Measurements from ENCODE around the gene ARHGEF4. TPM values are rescaled to one million over a fixed set of nuclear protein-coding genes. Genes with fewer than 3 reads are reported as not detected.

Gene ARHGEF4
- total RNA-seq, 1 donor from 2014 or later = 9.3 TPM

DNA sequence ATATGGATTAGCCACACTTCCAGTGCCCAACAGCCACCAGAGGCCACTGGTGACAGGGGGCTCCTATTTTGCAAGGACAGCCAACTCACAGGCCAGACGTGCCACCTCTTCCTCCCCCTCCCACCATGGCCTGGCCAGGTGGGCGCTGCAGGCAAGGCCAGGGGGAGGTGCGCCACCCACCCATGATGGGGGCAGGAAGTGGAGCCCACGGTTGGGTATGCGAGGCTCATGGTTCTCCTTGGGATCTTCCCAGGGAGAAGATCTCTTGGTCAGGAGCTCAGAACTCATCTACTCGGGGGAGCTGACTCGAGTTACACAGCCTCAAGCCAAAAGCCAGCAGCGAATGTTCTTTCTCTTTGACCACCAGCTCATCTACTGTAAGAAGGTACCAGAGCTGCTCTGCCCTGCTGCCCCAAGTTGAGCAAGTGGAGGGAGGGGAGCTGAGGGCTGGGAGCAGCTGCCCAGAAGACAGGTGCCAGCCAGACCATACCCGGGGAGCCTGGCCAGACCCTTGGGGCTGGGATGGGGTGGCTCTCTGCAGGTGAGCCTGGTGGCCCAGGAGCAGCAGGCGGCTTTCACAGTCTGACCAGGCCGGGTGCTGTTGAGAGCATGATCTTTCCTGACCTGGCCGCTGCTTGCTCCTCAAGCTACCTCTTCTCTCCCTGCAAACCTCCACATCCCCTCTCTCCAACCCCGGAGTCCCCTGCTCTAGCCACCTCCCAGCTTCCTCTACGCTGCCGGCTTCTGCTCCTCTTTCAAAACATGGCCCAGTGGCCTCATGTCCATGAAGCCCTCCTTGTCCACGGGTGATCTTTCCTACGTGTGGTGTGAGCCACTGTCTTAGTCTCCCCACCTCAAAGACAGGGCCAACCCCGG, 206.7 kb downstream of the ARHGEF4 start:
- DNase-seq (ENCODE audit: low read depth) = no peak
- no peak overlapping the region for H3K4me3 ChIP-seq (ENCODE audit: low read depth, low read length)
- no peak for TF ChIP-seq CTCF (IDR thresholded peaks at IDR 0.05; ENCODE audit: insufficient read depth, low read length, poor library complexity, severe bottlenecking)
- no peaks in the 10 kb centered on the region for H3K36me3 ChIP-seq (ENCODE audit: control insufficient read depth, insufficient read depth, low read length)
- peaks cover 31% of the 10 kb centered on the region for H3K27me3 ChIP-seq (ENCODE audit: control insufficient read depth, insufficient read depth, low read length)

DNA sequence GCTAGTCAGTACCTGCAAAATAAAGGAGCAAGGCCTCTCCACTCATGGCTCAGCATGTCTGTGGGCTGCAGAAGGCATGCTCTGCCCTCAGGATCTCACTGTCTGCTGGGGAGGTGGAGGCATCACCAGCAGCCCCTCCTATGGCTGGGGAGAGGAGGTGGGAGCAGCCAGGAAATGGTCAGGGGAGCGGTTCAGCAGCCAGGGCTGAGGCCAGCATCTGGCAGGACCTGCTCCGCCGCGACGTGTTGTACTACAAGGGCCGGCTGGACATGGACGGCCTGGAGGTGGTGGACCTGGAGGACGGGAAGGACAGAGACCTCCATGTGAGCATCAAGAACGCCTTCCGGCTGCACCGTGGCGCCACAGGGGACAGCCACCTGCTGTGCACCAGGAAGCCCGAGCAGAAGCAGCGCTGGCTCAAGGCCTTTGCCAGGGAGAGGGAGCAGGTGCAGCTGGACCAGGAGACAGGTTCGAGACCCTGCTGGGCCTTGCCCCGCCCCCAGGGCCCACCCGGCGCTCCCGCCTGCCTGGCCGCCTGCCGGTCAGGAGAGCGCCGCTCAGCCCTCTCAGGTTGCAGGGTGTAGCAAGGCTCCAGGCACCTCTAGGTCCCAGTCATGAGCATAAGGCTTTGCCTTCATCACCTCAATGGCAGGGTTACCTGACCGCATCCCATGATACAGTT, 207.5 kb downstream of the ARHGEF4 start:
- no peak for DNase-seq (ENCODE audit: low read depth)
- peaks cover 24% of the 10 kb centered on the region for H3K27me3 ChIP-seq (ENCODE audit: control insufficient read depth, insufficient read depth, low read length)
- H3K4me3 ChIP-seq (ENCODE audit: low read depth, low read length) = no peak overlapping the region
- TF ChIP-seq CTCF (IDR thresholded peaks at IDR 0.05; ENCODE audit: insufficient read depth, low read length, poor library complexity, severe bottlenecking) = no peak
- no peaks in the 10 kb centered on the region for H3K36me3 ChIP-seq (ENCODE audit: control insufficient read depth, insufficient read depth, low read length)

DNA sequence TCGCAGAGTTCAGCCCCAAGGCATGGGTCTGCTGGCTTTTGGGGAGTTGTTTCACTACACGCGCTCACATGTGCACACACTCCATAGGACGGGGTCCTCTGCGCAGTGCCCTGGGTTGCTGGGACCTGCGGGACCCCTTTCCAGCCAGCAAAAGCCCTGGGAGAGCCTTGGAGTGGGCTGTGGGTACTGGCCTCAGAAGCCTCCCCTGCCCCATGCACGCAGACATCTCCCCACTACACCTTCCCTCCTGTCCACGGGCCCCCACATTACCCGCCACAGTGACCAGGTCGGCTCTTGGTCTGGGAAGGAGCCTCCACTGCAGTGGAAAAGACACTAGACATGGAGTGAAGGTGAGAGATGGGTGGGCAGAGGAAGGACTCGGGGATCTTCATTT, 208.0 kb downstream of the ARHGEF4 start:
- no peaks in the 10 kb centered on the region for H3K36me3 ChIP-seq (ENCODE audit: control insufficient read depth, insufficient read depth, low read length)
- peaks cover 19% of the 10 kb centered on the region for H3K27me3 ChIP-seq (ENCODE audit: control insufficient read depth, insufficient read depth, low read length)
- no peak for DNase-seq (ENCODE audit: low read depth)
- no peak for TF ChIP-seq CTCF (IDR thresholded peaks at IDR 0.05; ENCODE audit: insufficient read depth, low read length, poor library complexity, severe bottlenecking)
- H3K4me3 ChIP-seq (ENCODE audit: low read depth, low read length) = no peak overlapping the region

DNA sequence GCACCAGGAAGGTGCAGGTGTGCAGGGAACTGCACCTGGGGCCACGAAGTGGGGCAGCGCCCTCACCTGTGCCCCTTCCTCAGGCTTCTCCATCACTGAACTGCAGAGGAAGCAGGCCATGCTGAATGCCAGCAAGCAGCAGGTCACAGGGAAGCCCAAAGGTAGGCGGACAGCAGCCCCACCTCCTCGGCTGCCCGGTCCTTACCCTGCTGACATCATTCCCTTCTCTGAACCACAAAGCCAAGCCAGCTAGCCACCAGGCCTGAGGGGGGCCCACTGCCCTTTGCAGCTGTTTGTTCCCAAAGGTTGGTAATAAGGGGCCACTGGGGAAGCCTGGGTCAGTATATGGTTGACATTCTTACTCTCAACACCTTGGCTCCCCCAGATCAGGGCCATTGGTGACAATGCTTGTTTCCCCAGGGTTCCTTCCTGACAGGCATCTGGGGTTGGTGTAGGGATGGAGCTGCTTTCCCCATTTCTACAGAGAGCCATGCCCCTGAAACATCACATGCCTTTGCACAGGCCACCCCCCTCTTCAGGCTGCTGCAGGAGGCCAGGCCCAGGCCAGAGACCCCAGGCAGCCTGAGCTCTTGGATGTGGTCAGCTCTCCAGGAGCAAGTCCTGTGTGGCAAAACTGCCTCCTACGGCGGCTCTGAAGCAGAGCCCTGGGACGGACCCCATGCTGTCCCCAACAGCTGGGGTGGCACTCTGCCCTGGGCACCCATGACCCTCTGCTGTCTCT, 208.7 kb downstream of the ARHGEF4 start:
- no peaks in the 10 kb centered on the region for H3K36me3 ChIP-seq (ENCODE audit: control insufficient read depth, insufficient read depth, low read length)
- no peak for DNase-seq (ENCODE audit: low read depth)
- TF ChIP-seq CTCF (IDR thresholded peaks at IDR 0.05; ENCODE audit: insufficient read depth, low read length, poor library complexity, severe bottlenecking) = no peak
- no peak overlapping the region for H3K4me3 ChIP-seq (ENCODE audit: low read depth, low read length)
- H3K27me3 ChIP-seq (ENCODE audit: control insufficient read depth, insufficient read depth, low read length) = peaks cover 12% of the 10 kb centered on the region

- no peak for DNase-seq (ENCODE audit: low read depth)
- Histone ChIP-seq H3K36me3 (ENCODE audit: control insufficient read depth, insufficient read depth, low read length) (no peaks in the 10 kb centered on the region), H3K4me3 (ENCODE audit: low read depth, low read length) (no peak overlapping the region), H3K27me3 (ENCODE audit: control insufficient read depth, insufficient read depth, low read length) (peaks cover 4% of the 10 kb centered on the region)
- no peak for TF ChIP-seq CTCF (IDR thresholded peaks at IDR 0.05; ENCODE audit: insufficient read depth, low read length, poor library complexity, severe bottlenecking)
These were observed 209.6 kb downstream of the ARHGEF4 start for GRCh38 chr2:131046028-131046917.
